Brain microvascular endothelial cell (primary cell): ENCODE data around the gene P2RY14.
"Not testable (repeated sequence)": the region's sequence is repeated elsewhere in the genome, so short reads cannot be mapped to it uniquely, and the experiment has no call there.

ENCODE experiments used
- DNase-seq: peaks from one replicate; pipeline ENCODE4 v3.0.0-alpha.2; 2020
- H3K27ac ChIP-seq: fragments of 250-450 bp; sonication (Bioruptor Pico); 2 replicates; pipeline ENCODE4 v1.5.1; 2020; ENCODE audit warnings: mild to moderate bottlenecking, moderate library complexity
- H3K27me3 ChIP-seq: fragments of 250-450 bp; sonication (Bioruptor Pico); replicated peaks from 2 replicates; pipeline ENCODE4 v1.5.1; 2020; ENCODE audit warnings: mild to moderate bottlenecking
- H3K36me3 ChIP-seq: fragments of 250-450 bp; sonication (Bioruptor Pico); replicated peaks from 2 replicates; pipeline ENCODE4 v1.5.1; 2020; ENCODE audit warnings: mild to moderate bottlenecking
- H3K4me3 ChIP-seq: 2 replicates; pipeline ENCODE4 v1.5.1; 2011; ENCODE audit warnings: low read depth, mild to moderate bottlenecking, control low read depth, low read length, moderate library complexity
- CTCF ChIP-seq: IDR thresholded peaks from 2 replicates; pipeline ENCODE4 v1.5.1; 2011; ENCODE audit warnings: low read depth, mild to moderate bottlenecking, moderate library complexity, low read length, control low read depth, inconsistent platforms; ENCODE audit errors: missing control alignments
- in situ Hi-C: cut with HindIII; loops from 2 replicates; pipeline ENCODE4 v1.10.0; 2017; ENCODE audit warnings: low sequenced_read_pairs, low pct_ligation_motif_present

Gene P2RY14

GRCh38 chr3:151232991-151233390 is 45.4 kb downstream of the P2RY14 start:
- no peak overlapping the region for H3K27ac ChIP-seq
- in situ Hi-C loops: no loop called here
- H3K36me3 ChIP-seq: no peaks in the 10 kb centered on the region
- TF ChIP-seq CTCF: no peak
- no peak for DNase-seq
- no peak overlapping the region for H3K4me3 ChIP-seq
- no peaks in the 10 kb centered on the region for H3K27me3 ChIP-seq

GRCh38 chr3:151232403-151232802 is 45.9 kb downstream of the P2RY14 start:
- H3K4me3 ChIP-seq, H3K27me3 ChIP-seq, H3K36me3 ChIP-seq, in situ Hi-C loops, H3K27ac ChIP-seq, DNase-seq: not testable (repeated sequence)

GRCh38 chr3:151230646-151231045 is 47.7 kb downstream of the P2RY14 start:
- no peaks in the 10 kb centered on the region for H3K36me3 ChIP-seq

GRCh38 chr3:151228666-151229040 is 49.7 kb downstream of the P2RY14 start:
- in situ Hi-C loops: no loop called here
- DNase-seq: peak; percentile 85
- peak overlapping the region; percentile 3 for H3K4me3 ChIP-seq
- H3K36me3 ChIP-seq: no peaks in the 10 kb centered on the region
- TF ChIP-seq CTCF: no peak
- H3K27me3 ChIP-seq: no peaks in the 10 kb centered on the region
- H3K27ac ChIP-seq: peak overlapping the region; percentile 95

More at GRCh38 chr3:151230646-151231045, 47.7 kb downstream of the P2RY14 start:
- no peak for TF ChIP-seq CTCF
- no peak for DNase-seq
- H3K27me3 ChIP-seq: no peaks in the 10 kb centered on the region
- no peak overlapping the region for H3K4me3 ChIP-seq
- H3K27ac ChIP-seq: no peak overlapping the region
- in situ Hi-C loops: no loop called here

- peak overlapping the region; percentile 9 for H3K4me3 ChIP-seq
- no peaks in the 10 kb centered on the region for H3K36me3 ChIP-seq
- DNase-seq: peak; percentile 95
- no peaks in the 10 kb centered on the region for H3K27me3 ChIP-seq
- in situ Hi-C loops: no loop called here
- peak overlapping the region; percentile 95 for H3K27ac ChIP-seq
- TF ChIP-seq CTCF: peak; percentile 90
Measured at GRCh38 chr3:151227807-151228665, 50.3 kb downstream of the P2RY14 start.

DNA sequence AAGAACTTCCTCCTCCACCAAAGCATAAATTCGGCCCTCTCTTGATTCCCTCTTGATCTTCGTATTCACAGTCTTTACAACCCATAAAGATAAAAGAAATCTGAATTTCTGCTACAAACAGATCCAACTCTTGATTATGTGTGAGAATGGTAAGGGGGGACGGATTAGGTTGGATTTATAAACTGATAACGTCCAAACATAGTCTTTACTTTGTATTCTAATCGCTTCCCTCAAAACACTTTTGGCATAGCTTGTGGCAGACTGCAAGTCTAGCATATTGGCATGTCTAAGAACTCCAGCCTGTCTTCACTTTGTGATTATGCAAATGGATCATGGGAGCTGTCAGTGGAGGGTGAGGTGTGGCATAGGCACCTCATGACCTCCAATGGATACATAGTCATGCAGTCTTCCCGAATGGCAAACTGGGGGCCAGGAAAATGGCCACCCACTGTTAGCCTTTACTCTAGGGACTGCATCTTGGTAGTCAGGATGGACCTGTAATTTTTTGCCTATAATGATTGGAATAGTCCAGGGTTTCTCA is 51.0 kb downstream of the P2RY14 start:
- no peaks in the 10 kb centered on the region for H3K27me3 ChIP-seq
- no peak overlapping the region for H3K4me3 ChIP-seq
- H3K36me3 ChIP-seq: no peaks in the 10 kb centered on the region
- no peak for TF ChIP-seq CTCF
- in situ Hi-C loops: no loop called here
- no peak for DNase-seq
- peak overlapping the region; percentile 95 for H3K27ac ChIP-seq
